ENCODE results near the gene LCN10.
"Not testable (repeated sequence)": the region's sequence is repeated elsewhere in the genome, so short reads cannot be mapped to it uniquely, and the experiment has no call there.

LCN10 gene

DNA sequence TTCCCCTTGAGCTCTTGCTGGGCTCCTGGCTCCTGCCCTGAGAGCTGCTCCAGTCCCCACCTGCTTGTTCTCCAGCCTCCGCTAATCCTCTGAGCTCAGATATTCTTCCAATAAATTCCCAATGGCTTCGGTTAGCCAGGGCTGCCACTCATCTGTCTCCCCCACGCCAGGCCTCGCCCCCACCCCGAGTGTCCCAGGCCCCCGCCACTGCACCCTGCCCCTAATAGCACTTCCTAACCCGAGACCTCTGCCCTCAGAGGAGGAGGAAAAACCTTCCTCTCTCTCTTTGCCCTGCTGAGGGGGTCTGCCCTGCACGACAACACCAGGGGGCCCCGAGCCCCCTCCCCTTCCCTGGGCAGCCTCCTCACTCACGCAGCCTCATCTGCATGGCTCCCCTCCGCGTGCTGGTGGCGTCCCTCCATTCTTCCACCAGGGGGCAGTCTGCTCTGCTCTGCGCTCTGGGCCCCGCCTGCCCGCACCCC, 27.0 kb upstream of the LCN10 start:
- TF ChIP-seq CSDC2 (CRISPR knock-in tag; IDR thresholded peaks at IDR 0.05) (no peak), ISL1 (CRISPR knock-in tag; IDR thresholded peaks at IDR 0.05) (no peak), RARB (CRISPR knock-in tag; IDR thresholded peaks at IDR 0.05) (no peak), ZNF565 (CRISPR knock-in tag; conservative IDR thresholded peaks at IDR 0.05; ENCODE audit: low read depth) (no peak), ZC3H10 (CRISPR knock-in tag; IDR thresholded peaks at IDR 0.05) (no peak)
- TF ChIP-seq, protein P1, sequence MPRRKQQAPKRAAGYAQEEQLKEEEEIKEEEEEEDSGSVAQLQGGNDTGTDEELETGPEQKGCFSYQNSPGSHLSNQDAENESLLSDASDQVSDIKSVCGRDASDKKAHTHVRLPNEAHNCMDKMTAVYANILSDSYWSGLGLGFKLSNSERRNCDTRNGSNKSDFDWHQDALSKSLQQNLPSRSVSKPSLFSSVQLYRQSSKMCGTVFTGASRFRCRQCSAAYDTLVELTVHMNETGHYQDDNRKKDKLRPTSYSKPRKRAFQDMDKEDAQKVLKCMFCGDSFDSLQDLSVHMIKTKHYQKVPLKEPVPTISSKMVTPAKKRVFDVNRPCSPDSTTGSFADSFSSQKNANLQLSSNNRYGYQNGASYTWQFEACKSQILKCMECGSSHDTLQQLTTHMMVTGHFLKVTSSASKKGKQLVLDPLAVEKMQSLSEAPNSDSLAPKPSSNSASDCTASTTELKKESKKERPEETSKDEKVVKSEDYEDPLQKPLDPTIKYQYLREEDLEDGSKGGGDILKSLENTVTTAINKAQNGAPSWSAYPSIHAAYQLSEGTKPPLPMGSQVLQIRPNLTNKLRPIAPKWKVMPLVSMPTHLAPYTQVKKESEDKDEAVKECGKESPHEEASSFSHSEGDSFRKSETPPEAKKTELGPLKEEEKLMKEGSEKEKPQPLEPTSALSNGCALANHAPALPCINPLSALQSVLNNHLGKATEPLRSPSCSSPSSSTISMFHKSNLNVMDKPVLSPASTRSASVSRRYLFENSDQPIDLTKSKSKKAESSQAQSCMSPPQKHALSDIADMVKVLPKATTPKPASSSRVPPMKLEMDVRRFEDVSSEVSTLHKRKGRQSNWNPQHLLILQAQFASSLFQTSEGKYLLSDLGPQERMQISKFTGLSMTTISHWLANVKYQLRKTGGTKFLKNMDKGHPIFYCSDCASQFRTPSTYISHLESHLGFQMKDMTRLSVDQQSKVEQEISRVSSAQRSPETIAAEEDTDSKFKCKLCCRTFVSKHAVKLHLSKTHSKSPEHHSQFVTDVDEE (CRISPR knock-in tag; IDR thresholded peaks at IDR 0.05), result no peak
- peak; percentile 90 for ATAC-seq

DNA sequence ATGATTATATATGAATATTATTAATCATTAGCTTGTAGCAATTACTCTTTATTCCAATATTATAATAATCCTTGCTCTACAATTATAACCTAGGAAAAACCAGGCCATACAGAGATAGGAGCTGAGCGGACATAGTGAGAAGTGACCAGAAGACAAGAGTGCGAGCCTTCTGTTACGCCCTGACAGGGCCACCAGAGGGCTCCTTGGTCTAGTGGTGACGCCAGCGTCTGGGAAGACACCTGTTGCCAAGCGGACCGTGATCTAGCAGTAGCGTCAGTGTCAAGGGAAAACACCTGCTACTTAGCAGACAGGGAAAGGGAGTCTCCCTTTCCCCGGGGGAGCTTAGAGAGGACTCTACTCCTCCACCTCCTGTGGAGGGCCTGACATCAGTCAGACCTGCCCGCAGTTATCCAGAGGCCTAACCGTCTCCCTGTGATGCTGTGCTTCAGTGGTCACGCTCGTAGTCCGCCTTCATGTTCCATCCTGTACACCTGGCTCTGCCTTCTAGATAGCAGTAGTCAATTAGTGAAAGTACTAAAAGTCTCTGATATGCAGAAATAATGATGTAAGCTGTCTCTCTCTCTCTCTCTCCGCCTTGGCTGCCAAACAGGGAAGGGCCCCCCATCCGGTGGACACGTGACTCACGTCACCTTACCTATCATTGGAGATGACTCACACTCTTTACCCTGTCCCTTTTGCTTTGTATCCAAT, 23.8 kb upstream of the LCN10 start:
- not testable (repeated sequence) for ATAC-seq

DNA sequence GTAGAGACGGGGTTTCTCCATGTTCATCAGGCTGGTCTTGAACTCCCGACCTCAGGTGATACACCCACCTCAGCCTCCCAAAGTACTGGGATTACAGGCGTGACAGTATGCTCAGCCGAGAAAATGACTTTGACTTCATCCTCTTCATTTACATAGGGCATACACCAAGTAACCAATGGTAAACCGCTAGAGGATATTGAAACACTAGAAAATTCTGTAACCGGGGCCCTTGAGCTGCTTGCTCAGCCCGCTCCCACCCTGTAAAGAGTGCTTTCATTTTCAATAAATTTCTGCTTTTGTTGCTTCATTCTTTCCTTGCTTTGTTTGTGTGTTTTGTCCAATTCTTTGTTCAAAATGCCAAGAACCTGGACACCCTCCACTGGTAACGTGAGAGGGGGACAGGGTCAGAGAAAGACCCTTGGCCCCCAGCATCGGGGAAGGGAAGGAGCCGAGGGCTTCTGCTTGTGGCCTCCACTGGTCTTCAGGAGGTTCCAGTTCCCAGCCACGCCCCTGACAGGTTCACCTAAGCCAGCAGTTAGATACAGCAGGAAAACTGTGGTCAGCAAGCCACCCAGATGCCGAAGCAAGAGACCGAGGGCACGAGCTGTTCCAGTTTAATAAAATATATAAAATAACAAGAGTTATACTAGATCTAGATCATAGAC, 23.1 kb upstream of the LCN10 start:
- ATAC-seq, result not testable (repeated sequence)

DNA sequence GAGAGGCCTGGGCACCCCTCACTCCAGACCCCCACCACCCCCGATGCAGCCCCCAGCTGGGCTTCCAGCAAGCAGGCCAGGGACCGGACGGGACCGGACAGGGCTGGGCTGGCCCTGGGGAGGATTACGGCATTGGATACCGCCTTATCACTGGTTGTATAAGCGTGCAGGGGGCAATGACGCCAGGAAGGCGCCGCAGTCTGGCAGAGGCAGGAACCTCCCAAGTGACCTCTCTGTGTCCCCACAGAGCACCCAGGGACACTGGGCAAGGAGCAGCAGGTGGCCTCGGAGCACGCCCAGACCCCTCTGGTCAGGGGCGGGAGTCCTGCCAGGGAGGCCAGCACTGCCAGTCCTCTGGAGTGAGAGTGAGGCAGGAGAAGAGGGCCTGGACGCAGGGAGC, 22.3 kb upstream of the LCN10 start:
- ATAC-seq, result no peak

DNA sequence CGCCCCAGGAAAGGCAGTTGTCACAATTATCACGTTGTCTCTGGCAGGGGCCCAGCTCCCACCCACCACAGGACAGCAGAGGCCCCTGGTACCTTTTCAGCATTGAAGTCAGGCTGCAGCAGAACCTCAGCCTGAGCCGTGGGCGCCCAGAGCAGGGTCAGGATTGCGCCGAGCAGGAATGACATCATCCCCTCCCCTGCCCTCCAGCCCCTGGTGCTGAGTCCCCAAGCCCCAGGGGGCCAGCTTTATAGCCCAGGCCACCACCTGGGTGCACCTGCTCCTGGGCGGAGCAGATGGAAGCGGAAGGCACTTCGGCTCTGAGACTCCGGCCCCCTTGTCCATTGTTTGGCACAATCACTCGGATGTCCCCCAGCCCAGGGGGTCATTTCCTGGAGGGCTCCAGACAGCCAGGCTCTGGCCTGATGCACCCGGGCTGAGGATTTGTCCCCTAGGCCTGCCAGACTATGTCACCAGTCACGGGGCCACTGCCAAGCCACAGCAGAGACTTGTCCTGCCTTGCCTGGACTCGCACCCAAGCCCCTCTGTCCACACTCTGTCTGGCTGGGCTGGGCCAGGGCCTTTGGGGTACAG, 21.7 kb upstream of the LCN10 start, which contains the start of gene LCN15:
Gene LCN15 (minus strand): TSS at position 218 of the 591 bp plus-strand sequence. CDS start 30 bp downstream, at position 188.
- ATAC-seq, result no peak
- TF ChIP-seq ARNTL (CRISPR knock-in tag; IDR thresholded peaks at IDR 0.05; ENCODE audit: borderline replicate concordance, low read depth), result no peak
- TF ChIP-seq RARB (CRISPR knock-in tag; IDR thresholded peaks at IDR 0.05), result no peak
- TF ChIP-seq TCF4 (CRISPR knock-in tag; IDR thresholded peaks at IDR 0.05; ENCODE audit: borderline replicate concordance), result no peak
- TF ChIP-seq, protein P2, sequence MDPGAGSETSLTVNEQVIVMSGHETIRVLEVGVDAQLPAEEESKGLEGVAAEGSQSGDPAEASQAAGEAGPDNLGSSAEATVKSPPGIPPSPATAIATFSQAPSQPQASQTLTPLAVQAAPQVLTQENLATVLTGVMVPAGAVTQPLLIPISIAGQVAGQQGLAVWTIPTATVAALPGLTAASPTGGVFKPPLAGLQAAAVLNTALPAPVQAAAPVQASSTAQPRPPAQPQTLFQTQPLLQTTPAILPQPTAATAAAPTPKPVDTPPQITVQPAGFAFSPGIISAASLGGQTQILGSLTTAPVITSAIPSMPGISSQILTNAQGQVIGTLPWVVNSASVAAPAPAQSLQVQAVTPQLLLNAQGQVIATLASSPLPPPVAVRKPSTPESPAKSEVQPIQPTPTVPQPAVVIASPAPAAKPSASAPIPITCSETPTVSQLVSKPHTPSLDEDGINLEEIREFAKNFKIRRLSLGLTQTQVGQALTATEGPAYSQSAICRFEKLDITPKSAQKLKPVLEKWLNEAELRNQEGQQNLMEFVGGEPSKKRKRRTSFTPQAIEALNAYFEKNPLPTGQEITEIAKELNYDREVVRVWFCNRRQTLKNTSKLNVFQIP (CRISPR knock-in tag; IDR thresholded peaks at IDR 0.05; ENCODE audit: borderline replicate concordance, low read depth), result no peak
- TF ChIP-seq, protein P3, sequence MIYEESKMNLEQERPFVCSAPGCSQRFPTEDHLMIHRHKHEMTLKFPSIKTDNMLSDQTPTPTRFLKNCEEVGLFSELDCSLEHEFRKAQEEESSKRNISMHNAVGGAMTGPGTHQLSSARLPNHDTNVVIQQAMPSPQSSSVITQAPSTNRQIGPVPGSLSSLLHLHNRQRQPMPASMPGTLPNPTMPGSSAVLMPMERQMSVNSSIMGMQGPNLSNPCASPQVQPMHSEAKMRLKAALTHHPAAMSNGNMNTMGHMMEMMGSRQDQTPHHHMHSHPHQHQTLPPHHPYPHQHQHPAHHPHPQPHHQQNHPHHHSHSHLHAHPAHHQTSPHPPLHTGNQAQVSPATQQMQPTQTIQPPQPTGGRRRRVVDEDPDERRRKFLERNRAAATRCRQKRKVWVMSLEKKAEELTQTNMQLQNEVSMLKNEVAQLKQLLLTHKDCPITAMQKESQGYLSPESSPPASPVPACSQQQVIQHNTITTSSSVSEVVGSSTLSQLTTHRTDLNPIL (CRISPR knock-in tag; IDR thresholded peaks at IDR 0.05; ENCODE audit: low read depth), result no peak
- no peak for TF ChIP-seq ZC3H10 (CRISPR knock-in tag; IDR thresholded peaks at IDR 0.05)
- no peak for TF ChIP-seq ISL1 (CRISPR knock-in tag; IDR thresholded peaks at IDR 0.05)
- TF ChIP-seq ZNF565 (CRISPR knock-in tag; conservative IDR thresholded peaks at IDR 0.05; ENCODE audit: low read depth), result no peak
- no peak for TF ChIP-seq PPARA (CRISPR knock-in tag; IDR thresholded peaks at IDR 0.05; ENCODE audit: borderline replicate concordance)
- TF ChIP-seq, protein P1 (CRISPR knock-in tag; IDR thresholded peaks at IDR 0.05), result no peak
- TF ChIP-seq, protein P4, sequence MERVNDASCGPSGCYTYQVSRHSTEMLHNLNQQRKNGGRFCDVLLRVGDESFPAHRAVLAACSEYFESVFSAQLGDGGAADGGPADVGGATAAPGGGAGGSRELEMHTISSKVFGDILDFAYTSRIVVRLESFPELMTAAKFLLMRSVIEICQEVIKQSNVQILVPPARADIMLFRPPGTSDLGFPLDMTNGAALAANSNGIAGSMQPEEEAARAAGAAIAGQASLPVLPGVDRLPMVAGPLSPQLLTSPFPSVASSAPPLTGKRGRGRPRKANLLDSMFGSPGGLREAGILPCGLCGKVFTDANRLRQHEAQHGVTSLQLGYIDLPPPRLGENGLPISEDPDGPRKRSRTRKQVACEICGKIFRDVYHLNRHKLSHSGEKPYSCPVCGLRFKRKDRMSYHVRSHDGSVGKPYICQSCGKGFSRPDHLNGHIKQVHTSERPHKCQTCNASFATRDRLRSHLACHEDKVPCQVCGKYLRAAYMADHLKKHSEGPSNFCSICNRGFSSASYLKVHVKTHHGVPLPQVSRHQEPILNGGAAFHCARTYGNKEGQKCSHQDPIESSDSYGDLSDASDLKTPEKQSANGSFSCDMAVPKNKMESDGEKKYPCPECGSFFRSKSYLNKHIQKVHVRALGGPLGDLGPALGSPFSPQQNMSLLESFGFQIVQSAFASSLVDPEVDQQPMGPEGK (CRISPR knock-in tag; IDR thresholded peaks at IDR 0.05; ENCODE audit: borderline replicate concordance), result no peak
- TF ChIP-seq OSR1 (CRISPR knock-in tag; IDR thresholded peaks at IDR 0.05), result no peak
- TF ChIP-seq BACH2 (CRISPR knock-in tag; IDR thresholded peaks at IDR 0.05; ENCODE audit: borderline replicate concordance), result no peak
- no peak for TF ChIP-seq ZFP3 (CRISPR knock-in tag; IDR thresholded peaks at IDR 0.05)
- no peak for TF ChIP-seq ZNF8 (CRISPR knock-in tag; IDR thresholded peaks at IDR 0.05)
- TF ChIP-seq CSDC2 (CRISPR knock-in tag; IDR thresholded peaks at IDR 0.05), result no peak

More for the DNA sequence above, 22.3 kb upstream of the LCN10 start:
- TF ChIP-seq, protein P3 (CRISPR knock-in tag; IDR thresholded peaks at IDR 0.05; ENCODE audit: low read depth), result no peak
- TF ChIP-seq TOX (CRISPR knock-in tag; IDR thresholded peaks at IDR 0.05; ENCODE audit: borderline replicate concordance) (no peak), ZC3H10 (CRISPR knock-in tag; IDR thresholded peaks at IDR 0.05) (no peak)
